ENCODE results near the gene SFMBT2. TPM values are rescaled to one million over a fixed set of nuclear protein-coding genes. Genes with fewer than 3 reads are reported as not detected.

Gene SFMBT2
- total and polyA plus RNA-seq, 12 donors: 3.7 to 17.9 (median 12.7) TPM

DNA sequence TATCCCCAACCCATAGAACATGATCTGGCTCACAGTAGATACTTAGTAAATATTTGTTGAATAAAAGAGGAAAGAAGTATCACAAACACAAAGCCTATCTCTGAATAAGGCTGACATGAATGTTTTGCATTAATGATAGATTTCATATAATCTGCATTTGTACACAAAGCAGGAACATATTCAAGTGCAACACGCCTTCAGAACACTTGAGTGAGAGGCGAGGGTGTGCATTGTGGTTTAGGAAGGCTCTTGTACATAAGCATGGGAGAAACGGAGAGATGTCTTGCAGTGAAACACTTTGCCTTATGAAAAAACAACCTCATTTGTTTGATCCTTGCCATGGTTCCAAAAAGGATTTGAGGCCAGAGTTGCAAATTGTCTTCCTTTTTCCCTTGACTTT is 14.1 kb upstream of the SFMBT2 start:
- H3K36me3 ChIP-seq (replicated peaks in 1 of 2): no peaks in the 10 kb centered on the region
- no peaks in the 10 kb centered on the region for H3K27me3 ChIP-seq
- WGBS, 4 donors: 83 to 95% (median 89%) methylated on average over 3 of the region's 3 CpGs
- H3K27ac ChIP-seq: no peak overlapping the region
- H3K4me3 ChIP-seq: no peak overlapping the region
- H3K4me1 ChIP-seq (replicated peaks in 1 of 2): no peaks in the 10 kb centered on the region
- H3K9me3 ChIP-seq (replicated peaks in 1 of 3): no peaks in the 10 kb centered on the region
- intact Hi-C loops (cut with DNase I): no loop called here
- DNase-seq: no peak
- TF ChIP-seq, protein P1, sequence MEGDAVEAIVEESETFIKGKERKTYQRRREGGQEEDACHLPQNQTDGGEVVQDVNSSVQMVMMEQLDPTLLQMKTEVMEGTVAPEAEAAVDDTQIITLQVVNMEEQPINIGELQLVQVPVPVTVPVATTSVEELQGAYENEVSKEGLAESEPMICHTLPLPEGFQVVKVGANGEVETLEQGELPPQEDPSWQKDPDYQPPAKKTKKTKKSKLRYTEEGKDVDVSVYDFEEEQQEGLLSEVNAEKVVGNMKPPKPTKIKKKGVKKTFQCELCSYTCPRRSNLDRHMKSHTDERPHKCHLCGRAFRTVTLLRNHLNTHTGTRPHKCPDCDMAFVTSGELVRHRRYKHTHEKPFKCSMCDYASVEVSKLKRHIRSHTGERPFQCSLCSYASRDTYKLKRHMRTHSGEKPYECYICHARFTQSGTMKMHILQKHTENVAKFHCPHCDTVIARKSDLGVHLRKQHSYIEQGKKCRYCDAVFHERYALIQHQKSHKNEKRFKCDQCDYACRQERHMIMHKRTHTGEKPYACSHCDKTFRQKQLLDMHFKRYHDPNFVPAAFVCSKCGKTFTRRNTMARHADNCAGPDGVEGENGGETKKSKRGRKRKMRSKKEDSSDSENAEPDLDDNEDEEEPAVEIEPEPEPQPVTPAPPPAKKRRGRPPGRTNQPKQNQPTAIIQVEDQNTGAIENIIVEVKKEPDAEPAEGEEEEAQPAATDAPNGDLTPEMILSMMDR (IDR thresholded peaks at IDR 0.05): no peak
- TF ChIP-seq POLR2A (IDR thresholded peaks at IDR 0.05): no peak

DNA sequence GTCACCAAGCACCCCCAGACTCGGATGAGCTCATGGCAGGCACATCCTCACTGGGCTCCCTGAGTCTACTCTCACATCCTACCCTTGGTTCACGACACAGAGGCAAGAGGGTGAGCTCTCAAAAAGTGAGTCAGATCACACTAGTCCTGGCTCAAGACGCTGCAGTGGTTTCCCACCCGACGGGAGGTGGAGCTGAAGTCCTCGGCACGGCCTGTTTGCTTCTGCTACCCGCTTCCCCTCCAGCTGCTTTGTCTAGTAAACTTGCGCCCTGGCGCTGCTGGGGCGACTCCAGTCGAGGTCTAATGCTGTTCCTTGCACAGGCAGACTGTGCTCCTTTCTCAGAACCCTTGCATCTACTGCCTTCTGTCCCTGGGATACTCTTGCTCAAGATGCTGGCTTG is 13.5 kb upstream of the SFMBT2 start:
- intact Hi-C loops (cut with DNase I): no loop called here
- Histone ChIP-seq H3K36me3 (replicated peaks in 1 of 2) (no peaks in the 10 kb centered on the region), H3K4me3 (no peak overlapping the region), H3K4me1 (replicated peaks in 1 of 2) (no peaks in the 10 kb centered on the region), H3K27ac (no peak overlapping the region), H3K9me3 (replicated peaks in 1 of 3) (no peaks in the 10 kb centered on the region), H3K27me3 (no peaks in the 10 kb centered on the region)
- TF ChIP-seq POLR2A (IDR thresholded peaks at IDR 0.05): no peak
- TF ChIP-seq, protein P1 (IDR thresholded peaks at IDR 0.05): no peak
- WGBS, 4 donors: 70 to 80% (median 72%) methylated on average over 12 of the region's 12 CpGs
- DNase-seq: no peak

DNA sequence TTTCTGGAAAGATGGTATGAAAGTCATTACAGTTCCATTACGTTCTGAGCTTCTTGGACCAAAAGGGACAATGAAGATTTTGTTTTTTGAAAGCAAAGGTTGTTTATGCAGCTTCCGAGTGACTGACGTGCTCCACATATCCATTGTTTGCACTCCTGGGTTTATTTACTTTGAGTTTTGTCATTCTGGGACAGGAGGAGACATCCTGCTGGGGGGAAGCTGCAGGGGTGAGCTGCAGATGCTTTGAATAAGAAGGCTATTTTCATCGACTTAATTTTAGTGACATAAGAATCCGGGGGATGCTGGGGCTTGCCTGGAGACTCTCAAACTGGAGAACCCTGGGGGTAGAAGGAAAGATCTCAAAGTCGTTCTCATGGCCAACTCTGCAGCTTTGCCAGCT is 12.7 kb upstream of the SFMBT2 start:
- no peak for DNase-seq
- H3K27ac ChIP-seq: no peak overlapping the region
- no peak overlapping the region for H3K4me3 ChIP-seq
- intact Hi-C loops (cut with DNase I): no loop called here
- H3K4me1 ChIP-seq (replicated peaks in 1 of 2): no peaks in the 10 kb centered on the region
- no peaks in the 10 kb centered on the region for H3K9me3 ChIP-seq (replicated peaks in 1 of 3)
- no peaks in the 10 kb centered on the region for H3K36me3 ChIP-seq (replicated peaks in 1 of 2)
- WGBS, 4 donors: 46 to 55% (median 51%) methylated on average over 6 of the region's 6 CpGs
- TF ChIP-seq POLR2A (IDR thresholded peaks at IDR 0.05): no peak
- TF ChIP-seq, protein P1 (IDR thresholded peaks at IDR 0.05): no peak
- H3K27me3 ChIP-seq: no peaks in the 10 kb centered on the region

DNA sequence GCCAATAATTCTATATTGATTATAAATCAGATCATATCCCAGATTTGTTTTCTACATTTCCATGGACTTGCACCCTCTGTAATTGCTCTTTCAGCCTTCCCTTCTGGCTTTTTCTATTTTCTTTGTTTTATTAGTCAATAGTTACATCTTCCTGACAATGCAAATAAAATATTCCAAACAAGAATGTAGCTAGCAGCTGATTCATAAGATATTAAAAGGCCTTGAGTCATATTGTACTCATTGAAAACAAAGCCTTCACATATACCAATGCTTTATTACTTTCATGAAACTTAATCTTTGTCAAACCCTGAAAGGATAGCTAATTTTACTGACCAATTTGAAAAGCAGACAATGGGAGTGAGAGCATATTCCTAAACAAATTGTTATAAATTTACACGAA is 10.7 kb upstream of the SFMBT2 start:
- no peak overlapping the region for H3K27ac ChIP-seq
- DNase-seq: no peak
- no peaks in the 10 kb centered on the region for H3K27me3 ChIP-seq
- H3K4me1 ChIP-seq (replicated peaks in 1 of 2): no peaks in the 10 kb centered on the region
- no peaks in the 10 kb centered on the region for H3K36me3 ChIP-seq (replicated peaks in 1 of 2)
- WGBS, 4 donors: 70 to 90% (median 84%) methylated on average over 1 of the region's 1 CpG
- H3K4me3 ChIP-seq: no peak overlapping the region
- TF ChIP-seq POLR2A (IDR thresholded peaks at IDR 0.05): no peak
- TF ChIP-seq, protein P1 (IDR thresholded peaks at IDR 0.05): no peak
- no peaks in the 10 kb centered on the region for H3K9me3 ChIP-seq (replicated peaks in 1 of 3)
- intact Hi-C loops (cut with DNase I): no loop called here
